ENCODE data around the gene LZIC.

The LZIC gene

DNA sequence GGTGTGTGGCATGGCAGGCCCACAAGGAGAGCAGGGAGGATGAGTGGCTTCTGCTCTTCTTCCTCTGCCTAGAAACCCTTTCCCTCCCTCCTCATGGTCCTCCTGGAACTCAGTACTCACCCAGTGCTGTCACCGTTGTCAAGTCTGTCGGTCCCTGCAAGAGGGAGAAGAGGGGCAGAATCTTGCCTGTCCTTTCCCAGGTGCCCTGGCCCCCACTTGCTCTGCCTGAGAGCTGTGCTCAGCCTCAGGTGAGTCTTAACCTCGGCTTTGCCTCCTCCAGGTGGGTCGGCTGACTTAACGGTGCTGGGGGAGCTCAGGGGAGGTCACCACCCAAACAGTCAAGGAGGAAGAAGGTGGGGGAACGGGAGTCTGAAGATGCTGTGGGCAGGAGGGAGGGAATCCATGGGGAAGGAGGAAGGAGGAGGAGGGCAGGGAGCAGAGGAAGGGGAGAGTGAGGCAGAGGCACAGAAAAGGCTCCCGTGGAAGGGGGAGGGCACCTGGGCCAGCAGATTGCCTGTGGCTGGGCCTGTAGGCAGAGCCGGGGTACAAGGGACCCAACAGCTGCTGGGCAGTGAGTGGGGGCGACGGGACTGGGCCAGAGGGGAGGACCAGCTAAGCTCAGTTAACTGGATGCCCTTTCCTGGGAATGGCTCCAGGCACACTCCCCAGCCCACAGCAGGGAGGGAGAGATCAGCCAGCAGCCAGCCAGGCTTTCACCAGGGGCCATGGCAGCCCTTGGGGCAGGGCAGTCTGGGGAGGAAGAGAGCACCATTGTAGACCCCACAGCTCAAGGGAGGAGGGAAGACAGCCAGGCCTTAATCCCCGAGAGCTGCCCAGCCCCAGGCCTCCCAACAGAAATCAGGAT, 59.4 kb downstream of the LZIC start:
- DNase-seq = no peak

DNA sequence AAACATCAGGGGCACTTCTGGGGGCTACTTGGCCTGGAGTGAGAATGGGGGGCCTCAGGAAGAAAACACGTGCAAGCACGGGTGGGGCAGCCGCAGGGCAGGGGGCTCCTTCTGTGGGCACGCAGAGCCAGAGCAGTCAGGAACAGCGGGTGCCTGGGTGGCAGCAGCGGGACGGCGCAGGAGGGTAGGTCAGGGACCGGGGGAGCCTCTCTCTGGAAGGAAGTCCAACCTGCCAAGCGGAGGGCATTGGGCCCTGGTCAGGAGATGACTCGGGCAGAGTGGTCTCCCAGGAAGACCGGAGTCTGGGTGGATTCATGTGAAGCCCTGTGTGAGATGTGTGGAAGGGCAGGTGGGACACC, 60.3 kb downstream of the LZIC start:
- DNase-seq = no peak

DNA sequence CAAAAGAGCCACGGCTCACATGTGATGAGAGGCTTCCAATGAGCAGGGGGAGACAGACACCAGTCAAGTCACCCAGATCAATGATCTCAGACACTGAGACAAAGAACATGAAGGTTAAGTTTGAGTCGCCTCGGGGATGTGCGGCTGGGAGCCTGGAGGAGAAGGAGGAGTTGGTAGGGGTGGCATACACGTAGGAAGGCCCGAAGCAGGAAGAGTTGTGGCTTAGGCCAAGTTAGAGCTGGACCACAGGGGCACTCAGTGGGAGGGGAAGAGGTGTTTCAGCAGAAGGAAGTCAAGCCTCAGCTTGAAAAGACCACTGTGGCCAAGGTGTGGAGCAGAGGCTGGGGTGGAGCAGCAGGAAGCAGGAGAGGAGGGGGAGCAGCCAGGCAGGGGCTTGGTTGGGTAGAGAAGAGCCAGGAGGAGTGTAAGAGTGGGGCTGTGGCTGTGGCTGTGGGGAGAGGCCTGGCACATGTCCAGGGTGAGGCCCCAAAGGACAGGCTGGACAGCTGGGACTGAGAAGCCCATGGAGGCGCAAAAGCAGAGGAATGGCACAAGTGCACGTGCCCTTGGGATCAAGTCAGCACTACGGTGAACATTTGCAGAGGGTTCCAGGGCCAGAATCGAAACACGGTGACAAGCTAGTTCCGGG, 60.8 kb downstream of the LZIC start:
- DNase-seq = no peak

DNA sequence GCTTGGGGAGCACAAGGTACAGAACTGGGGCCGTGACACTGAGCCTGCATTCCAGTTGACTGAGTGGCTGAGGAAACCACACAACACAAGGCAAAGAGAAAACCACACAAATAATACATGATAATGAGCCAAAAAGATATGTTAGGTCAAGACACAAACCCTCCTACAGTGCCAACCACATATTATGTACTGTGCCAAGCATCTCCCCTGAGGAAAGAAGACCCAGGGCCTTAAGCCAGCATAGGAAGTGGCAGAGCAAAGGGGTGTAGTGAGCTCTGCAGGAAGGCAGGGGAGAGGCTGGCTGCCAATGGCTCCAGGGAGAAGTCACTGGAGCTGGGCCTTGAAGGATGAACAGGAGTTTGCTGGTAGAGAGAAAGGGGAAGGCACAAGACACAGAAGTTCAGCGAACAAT, 61.3 kb downstream of the LZIC start:
- no peak for DNase-seq
